ENCODE measurements around the gene LXN. TPM values are rescaled to one million over a fixed set of nuclear protein-coding genes. Genes with fewer than 3 reads are reported as not detected.

LXN gene
- total and polyA plus RNA-seq, 2 of the 8 experiments (the other 6 are each of a cell fraction or from before 2014, with no cell fraction given): 3.2 to 4.7 TPM

GRCh38 chr3:158701420-158702065, 29.1 kb upstream of the LXN start (continued):
- no peak for TF ChIP-seq CHD7 (IDR thresholded peaks at IDR 0.05; ENCODE audit: insufficient replicate concordance, low read length)
- no peak for TF ChIP-seq JUND (IDR thresholded peaks at IDR 0.05; ENCODE audit: low read length)
- no peak for TF ChIP-seq YY1 (IDR thresholded peaks at IDR 0.05; ENCODE audit: low read depth, low read length)
- TF ChIP-seq GABPA (IDR thresholded peaks at IDR 0.05; ENCODE audit: borderline replicate concordance, insufficient read depth, low read length): no peak
- no peak for TF ChIP-seq SP1 (IDR thresholded peaks at IDR 0.05; ENCODE audit: low read depth, low read length)
- no peak for TF ChIP-seq TEAD4 (IDR thresholded peaks at IDR 0.05; ENCODE audit: low read depth, low read length)

All from H1 (cell line).